ENCODE data around the gene PTGDS. TPM values are rescaled to one million over a fixed set of nuclear protein-coding genes. Genes with fewer than 3 reads are reported as not detected.

PTGDS gene
- total RNA-seq, 1 donor from 2014 or later = not detected

DNA sequence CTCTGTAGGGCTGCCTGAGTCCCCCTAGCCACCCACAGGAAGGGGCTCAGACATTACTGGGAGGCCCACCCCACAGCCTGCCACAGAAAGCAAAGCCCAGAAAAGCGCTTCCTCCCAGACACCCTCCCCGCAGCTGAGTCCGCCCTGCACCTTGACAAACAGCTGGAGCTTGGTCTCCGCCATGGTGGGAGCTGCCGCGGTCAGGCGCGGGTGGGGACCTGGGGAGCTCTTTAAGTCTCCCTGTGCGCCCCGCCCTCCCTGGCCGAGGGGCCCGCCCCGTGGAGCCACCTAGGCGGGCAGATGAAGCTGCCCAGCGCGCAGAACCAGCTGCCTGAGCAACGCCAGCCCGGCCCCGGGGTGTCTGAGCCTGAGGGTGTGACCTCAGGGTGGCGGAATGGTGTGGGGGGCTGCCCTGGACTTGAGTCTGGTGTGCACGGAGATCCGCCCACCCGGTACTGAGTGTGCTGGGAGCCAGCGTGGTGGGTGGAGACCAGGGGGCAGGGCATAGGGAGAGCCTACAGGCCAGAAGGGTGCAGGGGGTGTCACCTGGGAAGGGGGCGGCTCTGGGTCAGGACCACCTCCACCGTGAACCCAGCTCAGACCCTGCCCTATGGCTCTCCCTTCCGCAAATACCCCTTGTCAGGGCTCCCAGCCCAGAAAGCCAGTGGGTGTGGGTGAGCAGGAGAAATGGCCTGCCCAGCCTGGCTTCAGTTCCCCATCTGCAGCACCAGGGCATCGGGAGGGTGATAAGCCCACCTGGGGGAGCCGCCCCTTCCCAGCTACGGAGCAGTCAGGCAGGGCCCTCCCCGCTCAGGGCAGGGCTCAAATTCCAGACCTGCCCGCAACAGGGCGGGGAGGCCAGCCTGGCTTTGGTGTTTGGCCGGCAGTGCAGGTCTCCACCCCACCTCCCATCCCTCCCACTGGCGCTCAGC lies 19.3 kb downstream of the PTGDS start, which contains the start of gene CLIC3:
TSS of gene CLIC3 (minus strand) at position 208 of the 932 bp plus-strand sequence. CDS start at position 183, 25 bp downstream.
- Mint-ChIP-seq H3K9me3 (ENCODE audit: unreplicated experiment) (no peaks in the 10 kb centered on the region), H3K4me1 (ENCODE audit: unreplicated experiment) (peaks cover 6% of the 10 kb centered on the region), H3K4me3 (ENCODE audit: unreplicated experiment) (no peak within 1 kb of the TSS), H3K27ac (ENCODE audit: unreplicated experiment) (no peak within 1 kb of the TSS), H3K36me3 (ENCODE audit: low read depth, unreplicated experiment) (peaks cover 4% of the 10 kb centered on the region), H3K27me3 (ENCODE audit: unreplicated experiment) (peaks cover 10% of the 10 kb centered on the region)
- TF ChIP-seq, protein P1, sequence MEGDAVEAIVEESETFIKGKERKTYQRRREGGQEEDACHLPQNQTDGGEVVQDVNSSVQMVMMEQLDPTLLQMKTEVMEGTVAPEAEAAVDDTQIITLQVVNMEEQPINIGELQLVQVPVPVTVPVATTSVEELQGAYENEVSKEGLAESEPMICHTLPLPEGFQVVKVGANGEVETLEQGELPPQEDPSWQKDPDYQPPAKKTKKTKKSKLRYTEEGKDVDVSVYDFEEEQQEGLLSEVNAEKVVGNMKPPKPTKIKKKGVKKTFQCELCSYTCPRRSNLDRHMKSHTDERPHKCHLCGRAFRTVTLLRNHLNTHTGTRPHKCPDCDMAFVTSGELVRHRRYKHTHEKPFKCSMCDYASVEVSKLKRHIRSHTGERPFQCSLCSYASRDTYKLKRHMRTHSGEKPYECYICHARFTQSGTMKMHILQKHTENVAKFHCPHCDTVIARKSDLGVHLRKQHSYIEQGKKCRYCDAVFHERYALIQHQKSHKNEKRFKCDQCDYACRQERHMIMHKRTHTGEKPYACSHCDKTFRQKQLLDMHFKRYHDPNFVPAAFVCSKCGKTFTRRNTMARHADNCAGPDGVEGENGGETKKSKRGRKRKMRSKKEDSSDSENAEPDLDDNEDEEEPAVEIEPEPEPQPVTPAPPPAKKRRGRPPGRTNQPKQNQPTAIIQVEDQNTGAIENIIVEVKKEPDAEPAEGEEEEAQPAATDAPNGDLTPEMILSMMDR (IDR thresholded peaks at IDR 0.05; ENCODE audit: unreplicated experiment) = no peak
- DNase-seq (ENCODE audit: low spot score) = no peak

DNA sequence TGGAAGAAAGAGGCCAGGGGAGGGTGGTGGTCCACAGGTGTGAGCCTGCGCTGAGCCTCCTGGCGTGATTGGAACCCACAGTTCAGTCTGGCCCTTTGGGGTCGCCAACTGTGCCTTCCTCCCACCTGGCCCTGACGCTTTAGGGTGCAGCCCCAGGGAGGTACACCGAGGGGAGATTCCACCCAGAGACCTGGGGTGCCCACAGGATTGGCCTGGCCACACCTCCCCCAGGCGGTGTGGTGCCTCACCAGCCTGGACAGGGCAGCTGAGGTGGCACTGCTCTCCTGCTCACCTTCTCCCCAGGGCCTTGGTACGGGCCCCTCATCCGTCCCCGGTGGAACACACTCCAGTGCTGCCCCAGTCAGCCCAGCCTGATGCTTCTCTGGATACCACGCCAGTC lies 20.1 kb downstream of the PTGDS start:
- H3K36me3 Mint-ChIP-seq (ENCODE audit: low read depth, unreplicated experiment) = peaks cover 4% of the 10 kb centered on the region
- no peak overlapping the region for H3K4me3 Mint-ChIP-seq (ENCODE audit: unreplicated experiment)
- TF ChIP-seq, protein P1 (IDR thresholded peaks at IDR 0.05; ENCODE audit: unreplicated experiment) = no peak
- H3K9me3 Mint-ChIP-seq (ENCODE audit: unreplicated experiment) = no peaks in the 10 kb centered on the region
- peaks cover 9% of the 10 kb centered on the region for H3K27me3 Mint-ChIP-seq (ENCODE audit: unreplicated experiment)
- no peak for DNase-seq (ENCODE audit: low spot score)
- H3K27ac Mint-ChIP-seq (ENCODE audit: unreplicated experiment) = no peak overlapping the region
- peaks cover 6% of the 10 kb centered on the region for H3K4me1 Mint-ChIP-seq (ENCODE audit: unreplicated experiment)

DNA sequence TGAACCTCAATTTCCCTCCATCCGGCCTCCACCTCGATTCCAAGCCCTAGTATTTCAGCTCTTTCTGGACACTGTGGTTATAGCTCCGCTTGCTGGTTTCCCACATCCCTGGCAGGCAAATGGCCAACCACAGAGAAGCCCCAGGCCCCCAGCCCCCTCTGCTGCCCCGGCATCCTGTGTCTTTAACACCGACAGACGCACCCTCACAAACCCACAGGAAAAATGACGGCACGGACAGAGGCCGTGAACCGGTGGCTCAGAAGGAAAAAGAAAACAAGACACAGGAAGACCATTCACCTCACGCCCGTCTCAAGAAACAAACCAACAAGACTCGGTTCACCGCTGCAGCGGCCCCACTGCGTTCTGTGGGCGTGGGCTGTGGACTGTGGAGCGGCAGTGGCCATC lies 20.5 kb downstream of the PTGDS start:
- H3K36me3 Mint-ChIP-seq (ENCODE audit: low read depth, unreplicated experiment) = peaks cover 4% of the 10 kb centered on the region
- TF ChIP-seq, protein P1 (IDR thresholded peaks at IDR 0.05; ENCODE audit: unreplicated experiment) = no peak
- H3K27ac Mint-ChIP-seq (ENCODE audit: unreplicated experiment) = peak overlapping the region; percentile 31
- H3K4me3 Mint-ChIP-seq (ENCODE audit: unreplicated experiment) = no peak overlapping the region
- no peak for DNase-seq (ENCODE audit: low spot score)
- peaks cover 9% of the 10 kb centered on the region for H3K27me3 Mint-ChIP-seq (ENCODE audit: unreplicated experiment)
- H3K9me3 Mint-ChIP-seq (ENCODE audit: unreplicated experiment) = no peaks in the 10 kb centered on the region
- peaks cover 6% of the 10 kb centered on the region for H3K4me1 Mint-ChIP-seq (ENCODE audit: unreplicated experiment)

DNA sequence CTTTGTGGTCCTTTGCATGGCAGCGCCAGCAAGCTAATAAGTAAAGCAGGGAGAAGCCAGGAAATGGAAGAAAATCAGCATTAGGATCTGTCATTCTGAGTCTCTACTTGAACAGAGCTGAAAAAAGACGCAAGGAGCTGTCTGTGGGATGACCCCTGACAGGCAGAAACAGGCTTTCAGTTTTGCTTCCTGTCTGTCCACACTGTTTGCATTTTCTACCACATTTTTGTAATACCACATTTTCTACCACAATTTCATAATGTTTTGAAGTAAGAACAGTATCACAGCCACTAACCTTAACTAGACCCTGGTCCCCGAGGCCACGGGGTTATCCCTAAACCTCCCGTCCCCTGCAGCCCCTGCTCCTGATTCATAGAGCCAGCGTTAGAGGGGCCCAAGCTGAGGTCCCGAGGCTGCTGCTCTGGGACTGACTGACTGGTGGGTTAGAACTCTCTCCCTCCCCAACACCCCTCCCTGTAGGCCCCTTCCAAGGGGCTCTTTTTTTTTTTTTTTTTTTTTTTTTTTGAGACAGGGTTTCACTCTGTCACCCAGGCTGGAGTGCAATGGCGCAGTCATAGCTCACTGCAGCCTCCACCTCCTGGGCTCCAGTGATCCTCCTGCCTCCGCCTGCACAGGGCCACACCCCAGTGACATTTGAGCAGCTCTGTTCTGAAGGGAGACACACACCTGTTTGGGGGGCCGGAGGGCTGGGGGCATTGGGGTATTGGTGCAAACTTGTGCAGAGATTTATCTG lies 23.1 kb downstream of the PTGDS start:
- no peak for DNase-seq (ENCODE audit: low spot score)
- Mint-ChIP-seq H3K27ac (ENCODE audit: unreplicated experiment) (no peak overlapping the region), H3K27me3 (ENCODE audit: unreplicated experiment) (peaks cover 17% of the 10 kb centered on the region), H3K4me1 (ENCODE audit: unreplicated experiment) (peaks cover 6% of the 10 kb centered on the region), H3K4me3 (ENCODE audit: unreplicated experiment) (no peak overlapping the region), H3K36me3 (ENCODE audit: low read depth, unreplicated experiment) (peaks cover 4% of the 10 kb centered on the region), H3K9me3 (ENCODE audit: unreplicated experiment) (peaks cover 5% of the 10 kb centered on the region)
- TF ChIP-seq, protein P1 (IDR thresholded peaks at IDR 0.05; ENCODE audit: unreplicated experiment) = no peak
